Measurements from ENCODE around the gene KANSL1. TPM values are rescaled to one million over a fixed set of nuclear protein-coding genes. Genes with fewer than 3 reads are reported as not detected.

Gene KANSL1
- total RNA-seq, 3 donors from 2014 or later: 59.5 to 142 (median 111) TPM

DNA sequence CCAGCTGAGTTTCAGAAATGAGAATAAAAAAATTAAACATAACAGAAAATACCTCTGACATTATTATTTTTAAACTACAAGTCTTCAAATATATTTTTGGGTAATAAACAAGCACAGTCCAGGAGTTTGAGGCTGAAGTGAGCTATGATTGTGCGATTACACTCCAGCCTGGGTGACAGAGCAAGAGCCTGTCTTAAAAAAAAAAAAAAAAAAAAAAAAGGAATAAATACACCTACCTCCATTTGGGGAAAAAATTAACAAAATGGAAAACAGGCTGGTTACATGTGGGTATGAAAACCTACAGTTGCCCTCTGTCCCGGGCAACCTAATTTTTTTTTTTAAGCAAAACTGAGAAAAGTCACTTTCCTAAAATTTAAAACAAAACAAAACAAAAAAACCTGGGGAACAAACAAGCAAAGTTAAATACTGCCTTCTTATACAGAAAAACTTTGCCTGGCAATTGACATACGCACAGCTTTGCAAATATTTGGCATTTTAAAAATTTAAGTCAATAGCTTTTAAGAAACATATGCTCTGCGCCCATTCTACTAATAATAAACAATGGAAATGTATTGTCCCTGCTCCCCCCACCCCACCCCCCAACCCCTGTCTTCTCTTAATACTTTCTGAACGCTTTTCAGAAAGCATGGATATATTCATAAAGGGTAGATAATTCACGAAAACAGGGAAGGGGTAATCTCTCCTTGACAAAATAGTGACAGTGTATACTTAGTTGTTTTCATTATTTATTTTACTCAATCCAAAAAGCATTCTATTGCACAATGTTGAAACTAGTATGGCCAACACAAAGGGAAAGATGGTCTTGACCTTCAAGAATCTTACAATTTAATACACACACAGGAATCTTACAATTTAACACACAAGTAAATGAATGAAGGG, 112.9 kb downstream of the KANSL1 start:
- intact Hi-C loops (cut with DNase I; ENCODE audit: low total_unique reads): no loop called here
- Histone ChIP-seq H3K27ac (no peak overlapping the region), H3K36me3 (no peaks in the 10 kb centered on the region), H3K27me3 (no peaks in the 10 kb centered on the region), H3K9me3 (no peaks in the 10 kb centered on the region), H3K4me1 (no peaks in the 10 kb centered on the region), H3K4me3 (no peak overlapping the region)
- no peak for DNase-seq (ENCODE audit: low spot score in 2 of 2)
- TF ChIP-seq POLR2AphosphoS5 (IDR thresholded peaks at IDR 0.05) (no peak), POLR2A (IDR thresholded peaks at IDR 0.05) (no peak)
- TF ChIP-seq, protein P1, sequence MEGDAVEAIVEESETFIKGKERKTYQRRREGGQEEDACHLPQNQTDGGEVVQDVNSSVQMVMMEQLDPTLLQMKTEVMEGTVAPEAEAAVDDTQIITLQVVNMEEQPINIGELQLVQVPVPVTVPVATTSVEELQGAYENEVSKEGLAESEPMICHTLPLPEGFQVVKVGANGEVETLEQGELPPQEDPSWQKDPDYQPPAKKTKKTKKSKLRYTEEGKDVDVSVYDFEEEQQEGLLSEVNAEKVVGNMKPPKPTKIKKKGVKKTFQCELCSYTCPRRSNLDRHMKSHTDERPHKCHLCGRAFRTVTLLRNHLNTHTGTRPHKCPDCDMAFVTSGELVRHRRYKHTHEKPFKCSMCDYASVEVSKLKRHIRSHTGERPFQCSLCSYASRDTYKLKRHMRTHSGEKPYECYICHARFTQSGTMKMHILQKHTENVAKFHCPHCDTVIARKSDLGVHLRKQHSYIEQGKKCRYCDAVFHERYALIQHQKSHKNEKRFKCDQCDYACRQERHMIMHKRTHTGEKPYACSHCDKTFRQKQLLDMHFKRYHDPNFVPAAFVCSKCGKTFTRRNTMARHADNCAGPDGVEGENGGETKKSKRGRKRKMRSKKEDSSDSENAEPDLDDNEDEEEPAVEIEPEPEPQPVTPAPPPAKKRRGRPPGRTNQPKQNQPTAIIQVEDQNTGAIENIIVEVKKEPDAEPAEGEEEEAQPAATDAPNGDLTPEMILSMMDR (IDR thresholded peaks at IDR 0.05): no peak

DNA sequence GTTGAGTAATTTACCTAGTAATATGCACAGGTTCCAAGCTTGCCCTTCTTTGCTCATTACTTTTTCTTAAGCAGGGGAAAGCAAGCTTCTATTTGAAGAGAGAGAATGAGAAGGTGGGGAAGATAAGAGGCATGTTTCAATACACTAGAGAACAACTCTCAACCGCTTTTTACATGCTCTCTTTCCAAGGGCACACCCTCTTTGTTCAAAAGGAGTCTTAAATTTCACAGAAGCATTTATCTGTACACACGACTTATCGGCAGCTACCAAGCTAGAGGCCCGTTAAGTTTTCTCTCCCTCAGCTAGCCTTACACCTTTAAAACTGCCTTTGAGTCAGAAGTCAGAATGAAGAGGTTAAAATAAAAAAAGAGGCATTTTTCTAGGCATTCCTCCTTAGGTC, 114.6 kb downstream of the KANSL1 start:
- intact Hi-C loops (cut with DNase I; ENCODE audit: low total_unique reads): no loop called here
- Histone ChIP-seq H3K27ac (no peak overlapping the region), H3K36me3 (no peaks in the 10 kb centered on the region), H3K4me3 (no peak overlapping the region), H3K9me3 (no peaks in the 10 kb centered on the region), H3K27me3 (no peaks in the 10 kb centered on the region), H3K4me1 (no peaks in the 10 kb centered on the region)
- TF ChIP-seq, protein P1 (IDR thresholded peaks at IDR 0.05): no peak
- TF ChIP-seq POLR2AphosphoS5 (IDR thresholded peaks at IDR 0.05) (no peak), POLR2A (IDR thresholded peaks at IDR 0.05) (no peak)
- no peak for DNase-seq (ENCODE audit: low spot score in 2 of 2)

DNA sequence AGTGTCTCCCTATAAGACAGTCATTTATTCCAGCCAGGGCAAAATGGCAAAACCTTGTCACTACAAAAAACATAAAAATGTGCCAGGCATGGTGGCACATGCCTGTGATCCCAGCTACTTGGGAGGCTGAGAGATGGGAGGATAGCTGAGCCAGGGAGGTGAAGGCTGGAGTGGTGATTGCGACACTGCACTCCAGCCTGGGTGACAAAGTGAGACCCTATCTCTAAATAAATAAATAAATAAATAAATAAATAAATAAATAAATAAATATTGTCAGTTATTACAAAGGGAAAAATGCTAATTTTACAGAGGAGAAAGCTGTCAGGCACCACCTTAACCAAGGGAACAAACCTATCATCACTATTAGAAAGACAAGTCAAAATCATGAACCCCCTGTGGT, 118.7 kb downstream of the KANSL1 start:
- intact Hi-C loops (cut with DNase I; ENCODE audit: low total_unique reads): no loop called here
- no peak for DNase-seq (ENCODE audit: low spot score in 2 of 2)
- no peak for TF ChIP-seq POLR2AphosphoS5 (IDR thresholded peaks at IDR 0.05)
- no peak for TF ChIP-seq POLR2A (IDR thresholded peaks at IDR 0.05)
- TF ChIP-seq, protein P1 (IDR thresholded peaks at IDR 0.05): no peak
- Histone ChIP-seq H3K36me3 (no peaks in the 10 kb centered on the region), H3K4me1 (no peaks in the 10 kb centered on the region), H3K27ac (no peak overlapping the region), H3K9me3 (no peaks in the 10 kb centered on the region), H3K27me3 (no peaks in the 10 kb centered on the region), H3K4me3 (no peak overlapping the region)

DNA sequence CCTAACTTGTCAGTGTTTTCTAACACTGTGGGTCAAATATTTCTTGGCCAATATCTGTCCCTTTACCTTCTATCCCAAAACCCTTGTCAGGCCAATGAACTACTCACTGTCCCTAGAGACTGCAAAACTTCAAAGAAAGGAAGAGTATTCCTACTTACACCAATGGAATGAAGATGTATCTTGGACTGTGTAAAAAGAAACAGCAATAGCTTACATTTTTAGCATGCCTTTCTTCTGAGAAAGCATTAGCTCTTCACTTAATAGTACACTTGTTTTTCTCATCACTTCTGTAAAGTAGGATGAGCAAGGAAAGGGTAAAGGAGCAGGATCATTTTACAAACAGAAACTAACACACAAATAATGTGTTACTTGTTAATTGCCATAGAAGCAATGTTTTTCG, 120.2 kb downstream of the KANSL1 start:
- Histone ChIP-seq H3K27me3 (no peaks in the 10 kb centered on the region), H3K36me3 (no peaks in the 10 kb centered on the region), H3K4me1 (no peaks in the 10 kb centered on the region), H3K9me3 (no peaks in the 10 kb centered on the region), H3K4me3 (no peak overlapping the region), H3K27ac (no peak overlapping the region)
- intact Hi-C loops (cut with DNase I; ENCODE audit: low total_unique reads): no loop called here
- TF ChIP-seq, protein P1 (IDR thresholded peaks at IDR 0.05): no peak
- TF ChIP-seq POLR2A (IDR thresholded peaks at IDR 0.05) (no peak), POLR2AphosphoS5 (IDR thresholded peaks at IDR 0.05) (no peak)
- DNase-seq (ENCODE audit: low spot score in 2 of 2): no peak

DNA sequence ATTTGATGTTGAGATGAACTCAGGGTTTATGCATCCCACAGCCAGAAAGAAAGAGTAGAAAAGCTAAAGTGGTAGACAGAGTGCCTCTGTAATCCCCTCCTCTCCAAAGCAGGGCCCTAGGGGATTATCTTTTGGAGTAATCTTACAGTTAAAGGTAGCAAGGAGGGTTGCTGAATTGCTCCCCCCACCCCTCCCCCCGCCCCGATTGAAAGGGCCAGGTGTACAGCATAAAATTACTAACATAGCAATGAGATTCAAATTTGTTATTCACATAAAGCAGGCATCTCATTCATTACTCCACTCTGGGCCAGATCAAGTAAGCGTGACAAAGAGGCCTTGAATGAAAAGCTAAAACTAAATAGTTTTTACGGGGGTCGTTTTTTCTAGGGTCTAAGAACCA, 121.4 kb downstream of the KANSL1 start:
- DNase-seq (ENCODE audit: low spot score in 2 of 2): no peak
- no peaks in the 10 kb centered on the region for H3K9me3 ChIP-seq
- H3K4me1 ChIP-seq: no peaks in the 10 kb centered on the region
- intact Hi-C loops (cut with DNase I; ENCODE audit: low total_unique reads): no loop called here
- TF ChIP-seq, protein P1 (IDR thresholded peaks at IDR 0.05): no peak
- TF ChIP-seq POLR2A (IDR thresholded peaks at IDR 0.05) (no peak), POLR2AphosphoS5 (IDR thresholded peaks at IDR 0.05) (no peak)
- H3K27me3 ChIP-seq: no peaks in the 10 kb centered on the region
- no peak overlapping the region for H3K4me3 ChIP-seq
- H3K27ac ChIP-seq: no peak overlapping the region
- H3K36me3 ChIP-seq: no peaks in the 10 kb centered on the region
